ENCODE data around the gene BCL2L1.
"Not testable (repeated sequence)": the region's sequence is repeated elsewhere in the genome, so short reads cannot be mapped to it uniquely, and the experiment has no call there.

The BCL2L1 gene

GRCh38 chr20:31673943-31674463, 48.7 kb downstream of the BCL2L1 start:
- DNase-seq: no peak

GRCh38 chr20:31673435-31673834, 49.2 kb downstream of the BCL2L1 start:
- no peak for DNase-seq

- DNase-seq: no peak
Measured at GRCh38 chr20:31671324-31671723, 51.3 kb downstream of the BCL2L1 start.

GRCh38 chr20:31670371-31671228, 52.1 kb downstream of the BCL2L1 start:
- DNase-seq: no peak

GRCh38 chr20:31669876-31670275, 52.8 kb downstream of the BCL2L1 start:
- DNase-seq: no peak

- DNase-seq: not testable (repeated sequence)
Measured at GRCh38 chr20:31668944-31669343, 53.7 kb downstream of the BCL2L1 start.

GRCh38 chr20:31667315-31668285, 55.1 kb downstream of the BCL2L1 start:
- DNase-seq: peak; percentile 10 to 37

- no peak for DNase-seq
Measured at GRCh38 chr20:31666258-31667042, 56.2 kb downstream of the BCL2L1 start.

GRCh38 chr20:31665753-31666152, 56.9 kb downstream of the BCL2L1 start:
- no peak for DNase-seq

GRCh38 chr20:31664696-31665354, 57.8 kb downstream of the BCL2L1 start:
- DNase-seq: no peak

- DNase-seq: no peak
Measured at GRCh38 chr20:31663838-31664695, 58.6 kb downstream of the BCL2L1 start.

- DNase-seq: no peak
Measured at GRCh38 chr20:31663524-31663837, 59.2 kb downstream of the BCL2L1 start.

GRCh38 chr20:31662372-31662854, 60.3 kb downstream of the BCL2L1 start:
- no peak for DNase-seq

- DNase-seq: peak; percentile 40 to 41
Measured at GRCh38 chr20:31661625-31662371, 60.9 kb downstream of the BCL2L1 start.

- DNase-seq: no peak
Measured at GRCh38 chr20:31654534-31654933, 68.1 kb downstream of the BCL2L1 start.

GRCh38 chr20:31653561-31653960, 69.1 kb downstream of the BCL2L1 start:
- no peak for DNase-seq

- no peak for DNase-seq
Measured at GRCh38 chr20:31652917-31653396, 69.7 kb downstream of the BCL2L1 start.

GRCh38 chr20:31648104-31648503, 74.6 kb downstream of the BCL2L1 start:
- DNase-seq: not testable (repeated sequence)

GRCh38 chr20:31644701-31645100, 78.0 kb downstream of the BCL2L1 start:
- no peak for DNase-seq

- no peak for DNase-seq
Measured at GRCh38 chr20:31643522-31643921, 79.1 kb downstream of the BCL2L1 start.

Data from AML-193 (cell line).